NCI-H1092 (cell line): Measurements from ENCODE around the gene SHISA3.

Source experiments
- DNase-seq: peaks from one replicate; lab custom pipeline; 2025; lab: John Stamatoyannopoulos, UW

Gene SHISA3

DNA sequence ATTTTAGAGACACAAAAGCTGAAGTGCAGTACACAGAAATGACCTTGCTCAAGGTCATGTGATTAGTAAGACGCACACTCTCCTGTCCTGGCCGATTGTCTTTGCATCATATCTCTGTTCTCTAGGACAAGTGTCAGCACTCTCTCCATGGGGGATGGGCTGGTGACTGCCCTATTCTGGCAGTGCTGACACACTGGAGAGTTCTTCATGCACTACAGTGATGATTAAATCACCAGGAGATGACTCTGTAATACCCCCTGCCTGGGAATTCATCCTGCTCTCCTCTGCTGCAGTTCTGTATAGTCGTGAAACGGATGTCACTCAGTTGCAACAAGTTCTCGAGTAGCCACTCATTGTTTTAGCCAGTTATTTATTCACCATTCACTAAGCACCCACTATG is 5.3 kb upstream of the SHISA3 start:
- DNase-seq: no peak

DNA sequence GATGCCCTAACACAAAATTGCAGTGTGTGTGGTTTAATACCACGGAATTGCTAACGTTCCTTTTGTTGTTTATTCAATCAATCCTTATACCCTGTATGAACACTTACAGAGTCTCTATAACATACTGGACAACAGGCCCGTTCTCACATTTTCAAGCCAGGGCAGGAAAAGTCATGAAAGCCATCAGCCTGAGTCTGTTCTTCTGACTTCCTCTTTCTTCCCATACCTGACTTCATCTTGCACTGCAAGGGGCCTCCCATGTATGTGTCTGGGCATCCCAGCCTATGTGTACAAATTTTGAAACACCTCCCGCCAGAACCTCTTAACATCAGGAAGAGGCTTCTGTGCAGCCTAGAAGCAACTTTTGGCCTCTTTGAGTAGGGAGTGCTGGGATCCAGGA is 4.9 kb upstream of the SHISA3 start:
- no peak for DNase-seq

DNA sequence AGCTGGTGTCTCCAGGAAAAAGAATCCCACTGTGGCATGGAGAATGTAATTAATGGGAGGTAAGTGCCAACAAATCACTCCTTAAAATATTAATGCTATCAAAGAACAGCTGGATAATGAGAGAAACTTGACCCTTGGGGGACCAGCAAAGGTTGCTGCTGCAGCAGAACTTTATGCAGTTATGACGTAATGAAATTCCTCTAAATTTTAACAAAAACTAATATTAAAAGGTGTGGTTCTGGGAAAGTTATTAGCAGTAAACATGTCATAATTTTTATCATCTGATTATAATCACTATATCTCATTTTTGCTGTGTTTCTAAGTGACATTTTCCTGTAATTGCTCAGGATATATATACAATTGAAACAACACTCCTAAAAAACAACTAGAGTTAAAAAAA is 1.7 kb upstream of the SHISA3 start:
- no peak for DNase-seq

DNA sequence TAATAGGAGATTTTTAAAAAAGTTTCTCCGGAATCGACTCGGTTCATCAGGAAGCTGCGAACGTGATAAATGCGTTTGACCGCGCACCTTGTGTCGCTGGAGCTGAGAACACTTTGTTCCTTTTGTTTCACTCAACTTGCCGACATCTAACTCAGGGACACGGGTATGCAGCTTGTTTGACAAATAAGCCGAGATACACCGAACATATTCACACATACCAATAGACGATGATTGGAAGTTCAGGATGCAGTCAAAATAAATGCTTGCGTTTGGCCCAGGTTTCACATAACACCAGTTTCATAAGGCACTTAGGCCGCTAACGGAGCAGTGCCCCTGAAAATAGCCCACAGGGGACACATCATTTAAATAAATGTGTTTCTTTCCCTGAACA is 932 bp upstream of the SHISA3 start:
- no peak for DNase-seq

DNA sequence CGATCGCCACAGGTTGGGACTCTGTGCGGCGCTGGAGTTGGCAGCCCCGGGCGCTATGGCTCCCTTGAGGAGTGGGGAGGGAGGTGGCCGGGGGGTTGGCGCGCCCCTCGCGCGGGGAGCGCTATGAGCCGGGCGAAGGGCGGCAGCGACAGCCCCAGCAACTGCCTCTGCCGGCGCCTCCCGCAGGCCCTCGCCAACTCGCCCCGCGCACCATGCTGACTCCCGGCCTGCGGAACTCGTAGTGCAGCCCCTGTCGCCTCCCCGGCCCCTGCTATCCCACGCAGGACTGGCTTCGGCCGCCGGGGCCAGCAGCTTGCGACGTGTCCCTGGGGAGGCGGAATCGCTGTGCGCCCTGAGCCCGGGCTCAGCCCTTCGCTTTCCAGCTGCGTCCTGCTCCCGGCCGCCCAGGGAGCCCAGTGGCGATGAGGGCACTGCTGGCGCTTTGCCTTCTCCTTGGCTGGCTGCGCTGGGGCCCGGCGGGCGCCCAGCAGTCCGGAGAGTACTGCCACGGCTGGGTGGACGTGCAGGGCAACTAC is 415 bp downstream of the SHISA3 start:
- no peak for DNase-seq

DNA sequence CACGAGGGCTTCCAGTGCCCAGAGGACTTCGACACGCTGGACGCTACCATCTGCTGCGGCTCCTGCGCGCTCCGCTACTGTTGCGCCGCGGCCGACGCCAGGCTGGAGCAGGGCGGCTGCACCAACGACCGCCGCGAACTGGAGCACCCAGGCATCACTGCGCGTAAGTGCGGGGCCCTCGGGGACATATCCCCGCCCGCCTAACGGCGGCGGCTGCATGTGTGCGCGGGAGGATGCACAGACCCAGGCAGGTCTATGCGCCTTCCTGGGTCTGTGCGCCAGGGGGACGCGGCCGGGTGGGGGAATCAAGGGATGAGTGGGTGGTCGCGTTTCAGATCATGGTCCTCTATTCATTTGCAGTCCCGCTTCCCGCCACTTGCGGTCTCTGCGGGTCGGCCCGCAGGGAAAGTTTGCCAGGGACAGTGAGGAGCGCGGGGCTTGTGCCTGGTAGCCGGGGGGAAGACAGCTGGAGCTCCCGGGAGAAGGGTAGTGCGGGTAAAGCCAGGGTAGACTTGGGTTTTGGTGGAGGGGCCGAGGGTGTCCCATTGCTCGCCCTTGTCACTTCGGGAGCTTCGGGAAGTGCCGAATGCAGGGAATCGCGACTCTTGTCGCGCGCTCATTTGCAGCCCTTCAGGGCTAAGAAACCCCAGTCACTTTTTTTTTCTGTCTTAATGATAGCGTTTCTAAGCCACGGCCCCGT is 1.0 kb downstream of the SHISA3 start:
- DNase-seq: no peak

DNA sequence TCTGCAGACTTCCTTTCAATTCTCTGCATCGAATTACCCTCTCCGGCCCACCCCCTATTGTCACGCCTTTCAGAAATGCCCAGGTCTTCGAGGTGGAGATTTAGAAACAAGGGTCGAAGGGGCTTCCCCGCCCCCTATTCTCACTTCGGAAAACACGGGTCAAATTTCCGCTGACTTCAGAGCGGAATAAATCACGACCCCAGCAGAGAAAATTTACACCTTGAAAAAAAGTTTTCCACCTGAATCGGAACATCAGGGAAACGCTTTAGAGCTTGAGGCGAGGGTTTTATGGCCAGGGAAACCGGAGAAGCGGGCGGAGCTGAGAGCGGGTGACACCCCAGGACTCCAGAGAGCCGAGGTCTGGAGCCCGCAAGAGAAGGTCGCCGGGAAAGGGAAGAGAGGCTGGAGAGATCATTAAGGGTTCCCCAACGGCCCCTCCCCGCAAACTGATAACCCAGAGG is 1.6 kb downstream of the SHISA3 start:
- no peak for DNase-seq

DNA sequence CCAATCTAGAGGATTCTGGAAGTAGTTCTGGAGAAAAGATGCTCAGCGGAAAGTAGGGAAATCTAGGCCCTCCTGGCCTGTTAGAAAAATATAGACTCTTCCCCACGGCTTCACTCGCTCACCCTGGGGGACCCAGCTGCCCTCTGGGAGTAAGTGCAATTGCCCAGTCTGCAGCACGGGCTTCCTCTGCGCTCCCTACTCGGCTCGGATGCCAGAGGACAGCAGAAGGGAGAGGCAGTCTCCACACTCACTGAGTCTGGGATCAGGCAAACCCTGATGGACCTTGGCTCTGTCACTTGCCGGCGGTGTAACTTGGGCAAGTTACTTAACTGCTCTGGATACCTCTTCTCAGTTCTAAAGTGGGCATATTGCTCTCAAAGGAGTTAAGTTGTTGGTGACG is 2.1 kb downstream of the SHISA3 start:
- no peak for DNase-seq

DNA sequence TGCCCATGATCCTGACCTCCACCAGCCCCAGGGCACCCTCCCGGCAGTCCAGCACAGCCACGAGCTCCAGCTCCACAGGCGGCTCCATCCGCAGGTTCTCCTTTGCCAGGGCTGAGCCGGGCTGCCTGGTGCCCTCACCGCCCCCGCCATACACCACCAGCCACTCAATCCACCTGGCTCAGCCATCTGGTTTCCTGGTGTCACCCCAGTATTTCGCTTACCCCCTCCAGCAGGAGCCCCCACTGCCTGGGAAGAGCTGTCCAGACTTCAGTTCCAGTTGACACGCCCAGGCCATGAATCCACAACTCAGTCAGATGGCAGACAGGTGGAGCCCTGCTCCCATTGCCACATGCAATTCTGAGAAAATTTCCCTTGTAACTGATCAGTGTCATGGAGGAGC is 3.9 kb downstream of the SHISA3 start:
- DNase-seq: no peak

DNA sequence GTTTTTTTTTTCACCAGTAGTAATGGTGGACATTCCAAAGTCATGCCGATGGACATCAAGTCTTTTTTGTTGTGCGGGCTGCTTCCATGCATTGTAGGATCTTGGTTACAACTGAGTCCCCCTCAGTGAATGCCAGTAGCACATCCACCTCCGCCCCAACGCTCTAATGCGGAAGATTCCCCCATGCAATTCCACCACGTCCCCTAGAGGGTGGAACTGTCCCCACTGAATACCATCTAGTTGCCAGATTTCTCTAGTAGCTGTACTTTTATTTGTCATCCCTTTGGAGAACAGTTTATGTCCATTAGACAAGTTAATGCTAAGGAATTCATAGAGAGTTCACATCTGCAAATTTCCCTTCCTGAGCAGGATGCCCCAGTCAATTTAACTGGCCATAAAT is 6.7 kb downstream of the SHISA3 start:
- no peak for DNase-seq

DNA sequence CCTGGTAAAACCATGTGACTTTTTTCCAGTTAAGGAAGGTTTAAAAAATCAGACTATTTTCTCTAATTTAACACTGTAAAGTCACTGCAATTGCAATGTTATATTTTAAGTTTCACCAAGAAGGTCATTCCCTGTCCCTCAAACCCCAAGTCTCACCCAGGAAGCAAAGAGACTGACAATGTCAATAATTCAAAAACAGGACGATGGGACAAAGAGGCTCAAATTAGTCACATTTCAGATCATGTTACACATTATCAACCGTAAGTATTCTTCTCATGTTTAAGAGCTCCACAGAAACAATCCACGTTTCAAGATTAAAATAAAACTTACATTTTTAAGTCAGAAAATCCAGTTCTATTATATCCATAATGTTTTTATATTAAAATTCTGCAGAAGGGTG is 13.2 kb downstream of the SHISA3 start:
- no peak for DNase-seq

DNA sequence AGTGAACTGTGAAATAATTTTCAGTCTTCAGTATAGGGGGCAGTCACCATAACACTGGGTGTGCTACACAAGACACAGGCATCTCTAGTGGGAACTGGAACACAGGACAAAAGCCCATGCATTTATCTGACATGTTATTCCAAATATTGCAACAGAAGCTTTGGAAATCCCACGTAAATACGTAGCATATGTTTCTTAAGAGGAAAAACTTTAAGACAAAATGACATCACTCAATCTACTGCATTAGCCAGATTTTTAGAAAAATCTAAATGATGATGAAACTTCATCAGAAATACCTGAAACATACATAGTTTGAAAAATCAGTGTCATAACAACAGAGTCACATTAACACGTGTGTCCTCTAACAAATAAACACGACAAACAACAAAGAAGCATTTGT is 14.5 kb downstream of the SHISA3 start:
- DNase-seq: no peak

DNA sequence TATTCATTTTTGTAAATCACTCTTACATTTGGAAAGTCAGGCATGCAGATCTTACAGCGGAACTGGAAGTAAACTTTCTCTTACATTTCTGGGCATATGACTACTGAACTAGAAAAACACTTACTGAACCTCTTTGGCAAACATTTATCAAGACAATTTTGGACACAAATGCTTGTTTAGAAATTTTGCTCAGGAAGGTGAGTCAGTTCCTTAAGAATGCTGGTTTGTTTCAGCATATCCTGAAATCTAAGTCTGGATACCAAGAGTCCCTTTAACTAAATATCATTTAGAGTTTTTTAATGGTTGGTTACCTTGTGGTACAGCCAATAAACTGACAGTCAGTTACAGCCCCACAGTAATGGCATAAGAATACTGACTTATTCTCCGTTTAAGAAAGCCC is 15.0 kb downstream of the SHISA3 start:
- DNase-seq: no peak

DNA sequence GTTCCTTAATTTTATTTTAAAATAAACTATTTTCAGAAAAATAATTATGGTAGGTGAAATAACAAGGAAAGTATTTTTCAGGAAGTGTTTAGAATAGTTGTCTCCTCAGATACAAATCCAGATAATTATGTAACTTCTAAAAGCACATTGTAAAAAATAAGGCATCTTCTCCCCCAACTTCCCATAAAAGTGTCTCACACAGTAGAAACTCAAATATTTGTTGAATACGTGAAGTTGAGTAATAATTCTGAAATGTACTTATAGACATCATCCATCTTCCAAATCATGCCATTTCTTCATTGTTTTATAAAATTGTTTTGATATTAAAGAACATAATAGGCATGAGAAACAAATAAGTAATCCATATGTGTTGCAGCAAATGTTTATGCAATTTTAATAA is 18.0 kb downstream of the SHISA3 start:
- DNase-seq: no peak

DNA sequence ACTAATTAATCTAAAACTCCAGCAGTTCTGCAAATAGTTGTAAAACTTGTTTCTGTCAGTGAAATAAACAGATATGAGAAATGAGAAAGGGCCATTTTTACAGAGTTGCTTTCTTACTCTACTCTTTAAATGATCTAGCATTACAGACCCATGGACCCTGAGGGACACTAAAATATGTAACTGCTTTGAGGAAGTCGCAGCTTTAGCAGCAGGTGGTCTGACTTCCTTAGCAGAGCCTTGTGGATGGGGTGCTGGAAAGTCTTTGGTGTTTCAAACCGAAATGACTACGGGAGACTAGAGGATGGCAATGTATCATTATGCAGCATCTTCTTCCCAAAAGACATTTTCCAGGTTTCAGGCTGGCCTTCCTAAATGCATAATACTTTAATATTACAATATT is 18.7 kb downstream of the SHISA3 start:
- DNase-seq: no peak

DNA sequence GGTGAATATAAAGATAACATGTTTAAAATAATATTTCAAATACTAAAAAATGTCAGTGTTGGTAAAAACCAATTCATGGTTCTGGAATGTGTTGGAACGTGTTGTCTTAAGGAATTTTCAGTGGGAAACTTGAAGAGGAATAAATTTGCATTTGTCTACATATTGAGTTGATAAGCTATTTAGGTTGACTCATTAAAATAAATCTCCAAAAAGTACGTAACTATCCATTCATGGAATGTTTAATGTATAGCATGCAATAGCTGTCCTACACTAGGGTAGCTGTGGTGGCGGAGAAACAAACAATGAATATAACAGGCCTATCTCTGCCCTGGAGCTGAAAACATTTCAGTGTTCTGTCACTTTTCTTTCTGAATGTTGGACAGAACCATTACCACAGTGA is 20.3 kb downstream of the SHISA3 start:
- DNase-seq: no peak

DNA sequence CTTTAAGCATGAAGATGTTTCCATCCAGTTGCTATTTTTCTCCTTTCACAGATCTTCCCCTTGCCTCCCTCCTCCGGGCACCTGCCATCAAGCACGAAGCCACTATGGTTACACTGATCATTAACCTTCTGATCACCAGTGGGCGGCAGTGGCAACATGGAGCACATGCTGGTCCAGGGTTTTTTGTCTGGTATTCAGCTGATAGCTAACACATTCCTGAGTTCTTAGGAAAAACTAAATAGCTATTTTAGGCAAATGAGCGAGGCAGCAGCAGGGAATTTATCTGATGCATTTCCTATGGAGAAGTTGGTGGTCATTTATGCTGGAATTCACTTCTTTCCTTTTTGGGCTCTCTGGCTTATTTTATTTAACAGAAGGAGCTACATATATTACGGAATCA is 22.9 kb downstream of the SHISA3 start:
- DNase-seq: no peak

DNA sequence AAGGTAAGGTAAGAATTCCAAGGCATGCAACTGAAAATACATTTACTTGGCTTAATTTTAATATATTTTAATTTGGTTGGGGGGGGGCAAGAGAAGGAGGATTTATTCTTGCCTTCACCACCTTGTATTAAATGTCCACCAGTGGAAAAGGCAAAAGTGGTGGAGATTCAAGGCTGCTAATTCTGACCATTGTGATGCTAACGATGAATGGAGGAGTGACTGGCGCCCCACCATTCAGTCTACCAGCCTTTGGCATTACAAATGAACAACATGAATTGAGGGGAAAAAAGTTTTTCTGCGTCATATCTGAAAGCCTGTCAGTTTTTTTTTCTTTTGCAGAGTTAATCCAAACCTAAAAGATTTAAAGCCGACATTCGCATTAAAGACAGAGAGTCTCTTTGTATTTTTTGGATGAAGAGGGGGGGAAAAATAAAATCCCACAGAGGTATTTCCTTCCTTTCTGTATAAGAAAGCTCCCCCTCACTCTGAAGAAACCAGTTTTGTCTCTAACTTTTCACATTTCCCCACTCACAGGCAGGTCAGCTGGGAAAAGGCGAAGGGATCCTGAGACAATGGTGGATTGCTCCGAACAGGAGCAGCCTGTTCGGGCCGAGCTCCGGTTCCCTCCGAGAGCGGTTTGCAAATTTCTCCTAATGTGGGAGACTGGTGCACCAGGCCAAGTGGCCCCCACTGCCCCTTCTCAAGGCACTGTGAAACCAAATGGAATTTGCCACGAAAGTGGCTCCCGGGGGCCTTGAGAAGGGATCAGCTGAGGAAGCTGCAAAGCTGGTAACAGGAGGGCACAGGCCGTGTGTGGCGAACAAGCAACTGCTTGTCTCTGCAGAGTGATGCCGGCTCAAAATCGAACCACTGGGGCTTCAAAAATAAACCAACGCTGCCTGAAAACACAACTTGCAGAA is 28.1 kb downstream of the SHISA3 start:
- DNase-seq: no peak

DNA sequence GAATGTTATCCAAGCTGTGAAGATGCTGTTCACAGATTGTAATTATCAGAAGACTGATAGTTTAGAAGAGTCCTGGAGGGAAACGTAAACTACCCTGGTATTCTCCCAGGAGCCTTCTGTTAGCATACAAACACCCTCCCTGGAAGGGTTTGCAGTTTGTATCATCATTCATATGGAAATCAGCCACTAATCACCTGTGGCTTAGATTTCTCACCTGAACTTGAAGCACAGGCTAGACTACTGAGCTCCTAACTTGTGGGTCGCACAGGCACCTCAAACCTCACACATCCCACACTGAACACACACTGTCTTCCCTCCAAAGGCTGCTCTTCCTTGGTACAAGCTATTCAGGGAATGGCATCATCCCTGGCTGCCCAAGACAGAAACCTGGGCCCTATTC is 30.7 kb downstream of the SHISA3 start:
- no peak for DNase-seq

DNA sequence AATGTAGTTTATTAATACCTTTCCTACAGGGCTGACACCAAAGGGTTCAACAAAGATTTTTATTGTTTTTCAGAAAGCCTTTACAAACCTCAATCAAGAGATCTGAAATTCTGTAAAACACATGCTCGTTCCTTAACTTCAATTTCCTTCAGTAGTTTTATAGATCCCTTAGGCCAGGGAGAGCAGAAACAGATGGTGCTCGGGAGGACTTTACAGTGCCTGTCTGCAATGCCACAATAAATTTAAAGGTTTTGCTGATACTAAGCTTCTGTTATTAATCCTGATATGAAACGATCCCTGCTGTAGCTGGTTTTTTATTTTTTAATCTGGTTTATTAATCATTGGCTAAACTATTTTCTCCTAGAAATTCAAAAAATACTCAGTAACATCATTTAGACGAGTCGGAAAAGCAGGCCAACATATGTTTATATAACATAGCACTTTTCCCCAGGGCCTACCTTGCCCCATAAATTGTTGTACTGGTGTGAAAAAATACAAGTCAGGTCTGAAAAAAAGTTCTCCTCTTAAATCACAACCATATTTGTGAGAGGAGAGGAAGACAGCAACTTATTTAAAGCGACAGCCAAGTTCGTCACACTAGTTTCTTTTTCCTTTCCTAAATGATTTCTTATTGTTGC is 39.8 kb downstream of the SHISA3 start:
- no peak for DNase-seq

DNA sequence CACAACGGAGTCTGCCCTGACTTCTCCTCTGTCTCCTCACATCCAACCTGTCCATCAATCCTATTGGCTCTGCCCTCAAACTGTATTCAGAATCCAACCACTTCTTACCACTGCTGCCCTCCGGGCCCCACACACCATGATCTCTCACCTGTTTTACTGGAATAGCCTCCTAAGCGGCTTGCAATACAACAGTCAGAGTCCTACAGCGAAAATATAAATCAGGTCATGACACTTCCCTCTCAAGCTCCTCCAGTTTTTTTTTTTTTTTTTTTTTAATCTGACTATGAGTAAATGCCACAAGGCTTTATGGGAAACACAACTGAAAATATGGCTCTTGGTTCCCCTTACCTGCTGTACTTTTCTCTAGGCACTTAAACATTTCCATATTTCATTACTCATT is 42.8 kb downstream of the SHISA3 start:
- no peak for DNase-seq

DNA sequence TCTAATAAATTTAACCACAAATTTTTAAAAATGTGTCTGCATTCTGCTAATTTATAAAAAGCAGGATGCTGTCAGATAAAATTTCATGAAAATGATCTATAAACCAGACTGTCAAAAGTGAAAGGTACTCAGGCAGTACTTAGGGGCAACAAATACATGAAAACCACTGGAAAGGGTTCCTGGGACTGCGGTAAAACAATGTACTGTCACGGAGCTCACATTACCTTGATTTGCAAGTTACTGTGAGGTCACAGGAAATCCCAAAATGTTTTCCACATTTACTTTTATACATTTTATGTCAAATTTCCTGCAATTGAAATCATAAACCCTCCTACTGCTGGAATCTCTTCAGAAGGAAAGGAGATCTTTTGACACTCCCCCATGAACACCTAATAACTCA is 45.3 kb downstream of the SHISA3 start:
- DNase-seq: no peak

DNA sequence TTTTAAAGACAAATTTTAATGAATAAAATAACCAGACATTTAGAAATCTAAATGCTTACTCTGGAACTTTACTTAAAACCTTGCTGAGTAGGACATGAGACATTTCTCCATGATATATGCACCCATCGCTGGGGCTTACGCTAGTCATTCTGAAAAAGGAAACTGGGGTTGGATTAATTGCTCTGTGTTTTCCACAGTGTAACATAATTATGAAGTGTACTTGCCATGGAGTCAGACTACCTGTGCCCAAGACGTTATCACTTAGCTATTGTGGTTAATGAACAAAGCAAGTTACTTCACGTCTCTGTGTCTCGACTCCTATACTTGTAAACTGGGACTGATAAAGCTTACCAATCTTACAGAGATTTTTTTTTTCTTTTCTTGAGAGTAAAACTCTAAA is 47.8 kb downstream of the SHISA3 start:
- no peak for DNase-seq
